Right lobe of liver (tissue), 4 donors: ENCODE data around the gene NFKBIZ.

Source experiments
- POLR2A ChIP-seq: fragments of 450-650 bp; IDR thresholded peaks from one replicate; pipeline ENCODE4 v1.6.1; 2017; ENCODE audit warnings: antibody characterized with exemption, mild to moderate bottlenecking
- TF ChIP-seq, protein P1 (sequence below), 4 donors: fragments of 200-600 bp in 3 of 4; fragments of 450-650 bp in 1 of 4; IDR thresholded peaks; one replicate each; pipeline versions ENCODE4 v1.5.1 to v1.8.0; 2016 to 2022; ENCODE audit warnings: antibody characterized with exemption in 4 of 4, mild to moderate bottlenecking in 2 of 4
- donor health status: DM: no; HTN: no; CAD: no.
- donor health status: DM: no; HTN: no; CAD: no.
- donor health status: DM: no; HTN: yes; CAD: no.

DNA sequence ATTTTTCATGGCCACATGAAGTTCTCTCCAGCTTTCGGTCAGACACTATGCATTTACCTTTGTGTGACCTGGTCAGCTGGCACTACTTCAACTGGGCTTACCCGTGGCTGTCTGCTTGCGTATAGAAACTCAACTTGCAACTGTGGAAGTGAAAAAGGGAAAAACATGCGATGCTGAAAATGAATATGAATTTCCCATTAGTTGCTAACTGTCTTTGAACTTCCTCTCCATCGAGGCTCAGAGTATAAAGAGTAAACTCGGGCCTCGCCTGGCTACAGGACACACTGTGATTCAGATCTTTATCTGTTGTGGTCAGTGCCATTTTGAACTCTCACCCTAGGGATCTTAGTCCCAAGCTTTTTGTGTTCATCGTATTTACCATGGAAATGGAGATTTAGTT lies 26.8 kb downstream of the NFKBIZ start:
- no peak for TF ChIP-seq POLR2A
- TF ChIP-seq, protein P1, sequence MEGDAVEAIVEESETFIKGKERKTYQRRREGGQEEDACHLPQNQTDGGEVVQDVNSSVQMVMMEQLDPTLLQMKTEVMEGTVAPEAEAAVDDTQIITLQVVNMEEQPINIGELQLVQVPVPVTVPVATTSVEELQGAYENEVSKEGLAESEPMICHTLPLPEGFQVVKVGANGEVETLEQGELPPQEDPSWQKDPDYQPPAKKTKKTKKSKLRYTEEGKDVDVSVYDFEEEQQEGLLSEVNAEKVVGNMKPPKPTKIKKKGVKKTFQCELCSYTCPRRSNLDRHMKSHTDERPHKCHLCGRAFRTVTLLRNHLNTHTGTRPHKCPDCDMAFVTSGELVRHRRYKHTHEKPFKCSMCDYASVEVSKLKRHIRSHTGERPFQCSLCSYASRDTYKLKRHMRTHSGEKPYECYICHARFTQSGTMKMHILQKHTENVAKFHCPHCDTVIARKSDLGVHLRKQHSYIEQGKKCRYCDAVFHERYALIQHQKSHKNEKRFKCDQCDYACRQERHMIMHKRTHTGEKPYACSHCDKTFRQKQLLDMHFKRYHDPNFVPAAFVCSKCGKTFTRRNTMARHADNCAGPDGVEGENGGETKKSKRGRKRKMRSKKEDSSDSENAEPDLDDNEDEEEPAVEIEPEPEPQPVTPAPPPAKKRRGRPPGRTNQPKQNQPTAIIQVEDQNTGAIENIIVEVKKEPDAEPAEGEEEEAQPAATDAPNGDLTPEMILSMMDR (IDR thresholded peaks at IDR 0.05), result no peak
